GM21576 (cell line): ENCODE measurements around the gene PRXL2A.
A peak's percentile ranks its signal among the peaks of the same experiment; 100 is the strongest.
"Not testable (repeated sequence)": the region's sequence is repeated elsewhere in the genome, so short reads cannot be mapped to it uniquely, and the experiment has no call there.

Source experiments
- ATAC-seq: cut with Tn5 transposase; IDR thresholded peaks from one replicate; pipeline ENCODE4 v1.9.1; 2021; ENCODE audit warnings: mild to moderate bottlenecking, moderate library complexity; ENCODE audit not compliant: unreplicated experiment

PRXL2A gene, protein sequence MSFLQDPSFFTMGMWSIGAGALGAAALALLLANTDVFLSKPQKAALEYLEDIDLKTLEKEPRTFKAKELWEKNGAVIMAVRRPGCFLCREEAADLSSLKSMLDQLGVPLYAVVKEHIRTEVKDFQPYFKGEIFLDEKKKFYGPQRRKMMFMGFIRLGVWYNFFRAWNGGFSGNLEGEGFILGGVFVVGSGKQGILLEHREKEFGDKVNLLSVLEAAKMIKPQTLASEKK

GRCh38 chr10:80408242-80409101, at the start of gene PRXL2A:
PRXL2A (plus strand) TSS chr10:80408551; CDS start chr10:80420468, 11,917 bp downstream.
- peak; percentile 94 for ATAC-seq

DNA sequence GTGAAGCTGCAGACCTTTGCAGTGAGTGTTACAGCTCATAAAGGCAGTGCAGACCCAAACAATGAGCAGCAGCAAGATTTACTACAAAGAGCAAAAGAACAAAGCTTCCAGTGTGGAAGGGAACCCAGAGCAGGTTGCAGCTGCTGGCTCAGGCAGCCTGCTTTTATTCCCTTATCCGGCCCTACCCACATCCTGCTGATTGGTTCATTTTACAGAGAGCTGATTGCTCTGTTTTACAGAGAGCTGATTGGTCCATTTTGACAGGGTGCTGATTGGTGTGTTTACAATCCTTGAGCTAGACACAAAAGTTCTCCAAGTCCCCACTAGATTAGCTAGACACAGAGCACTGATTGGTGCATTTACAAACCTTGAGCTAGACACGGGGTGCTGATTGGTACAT, 49.4 kb upstream of the PRXL2A start:
- ATAC-seq = not testable (repeated sequence)

- ATAC-seq = no peak
These were observed 48.7 kb upstream of the PRXL2A start for GRCh38 chr10:80359644-80360043.

DNA sequence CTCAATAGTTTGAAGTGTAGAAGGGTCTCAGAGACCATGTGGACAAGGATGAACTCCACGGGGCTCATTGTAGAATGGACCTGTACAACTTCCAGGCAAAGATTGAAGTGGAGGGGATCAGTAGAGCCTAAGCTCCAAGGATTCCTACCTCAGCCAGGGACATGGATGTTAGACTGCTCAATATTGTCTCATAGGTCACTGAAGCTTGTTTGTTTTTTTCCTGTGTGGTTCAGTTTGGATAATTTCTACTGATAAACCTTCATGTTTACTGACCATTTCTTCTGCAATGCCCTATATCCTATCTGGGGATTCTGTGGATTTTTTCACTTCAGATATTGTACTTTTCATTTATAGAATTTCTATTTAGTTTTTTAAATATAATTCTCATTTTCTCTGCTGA, 42.8 kb upstream of the PRXL2A start:
- no peak for ATAC-seq

DNA sequence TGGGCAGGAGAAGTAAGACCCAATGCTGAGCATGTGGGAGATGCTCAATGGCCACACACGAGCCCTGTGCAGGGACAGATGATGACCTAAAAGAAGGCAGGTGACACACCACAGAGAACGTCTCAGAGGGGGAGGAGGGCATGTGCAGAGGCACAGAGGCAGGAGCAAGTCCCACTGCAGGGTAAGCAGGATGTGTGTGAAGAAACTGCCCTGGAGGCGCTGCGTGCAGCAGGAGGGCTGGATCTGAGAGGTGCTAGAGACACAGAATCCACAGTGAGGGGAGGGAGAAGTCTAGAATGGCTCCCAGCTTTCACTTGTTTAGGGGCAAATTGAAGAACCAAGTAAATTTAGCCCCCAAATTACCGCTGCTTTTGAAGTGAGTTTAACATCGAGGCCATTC, 36.9 kb upstream of the PRXL2A start:
- ATAC-seq = no peak

GRCh38 chr10:80372675-80373074, 35.7 kb upstream of the PRXL2A start:
- no peak for ATAC-seq

DNA sequence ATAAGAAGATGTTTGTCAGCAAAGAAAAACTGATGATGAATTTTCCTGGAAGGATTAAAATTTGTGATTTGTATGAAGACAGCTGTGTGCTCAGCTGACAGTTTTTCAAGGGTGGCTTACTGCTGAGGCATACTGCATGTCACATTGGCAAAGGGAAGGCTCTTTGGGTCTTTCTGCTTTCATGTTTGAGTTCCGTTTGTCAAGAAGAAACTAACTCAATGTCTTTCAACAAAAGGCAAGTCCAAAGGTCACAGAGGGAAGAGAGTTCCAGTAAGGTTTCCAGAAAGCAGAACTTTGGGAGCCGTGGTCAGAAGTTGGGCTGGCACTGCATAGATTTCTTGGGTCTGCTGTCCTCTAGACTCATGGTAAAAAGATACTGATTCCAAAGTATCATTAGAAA, 34.8 kb upstream of the PRXL2A start:
- no peak for ATAC-seq

DNA sequence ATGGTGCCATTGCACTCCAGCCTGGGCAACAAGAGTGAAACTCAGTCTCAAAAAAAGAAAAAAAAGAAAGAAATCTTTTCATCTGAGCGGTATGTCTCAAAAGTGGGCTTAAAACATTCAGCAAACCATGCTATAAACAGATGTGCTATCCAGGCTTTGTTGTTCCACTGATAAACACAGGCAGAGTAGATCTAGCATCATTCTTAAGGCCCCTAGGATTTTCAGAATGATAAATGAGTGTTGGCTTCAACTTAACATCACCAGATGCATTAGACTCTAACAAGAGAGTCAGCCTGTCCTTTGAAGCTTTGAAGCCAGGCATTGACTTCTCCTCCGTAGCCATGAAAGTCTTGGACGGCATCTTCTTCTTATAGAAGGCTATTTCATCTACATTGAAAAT, 28.6 kb upstream of the PRXL2A start:
- no peak for ATAC-seq

DNA sequence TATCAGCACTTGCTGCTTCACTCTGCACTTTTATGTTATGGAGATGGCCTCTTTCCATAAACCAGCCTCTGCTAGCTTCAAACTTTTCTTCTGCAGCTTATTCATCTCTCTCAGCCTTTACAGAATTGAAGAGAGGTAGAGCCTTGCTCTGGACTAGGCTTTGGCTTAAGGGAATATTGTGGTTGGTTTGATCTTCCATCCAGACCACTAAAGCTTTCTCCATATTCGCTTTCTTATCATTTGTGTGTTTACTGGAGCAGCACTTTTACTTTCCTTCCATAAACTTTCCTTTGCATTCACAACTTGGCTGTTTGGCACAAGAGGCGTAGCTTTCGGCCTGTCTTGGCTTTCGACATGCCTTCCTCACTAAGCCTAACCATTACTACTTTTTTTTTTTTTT, 28.2 kb upstream of the PRXL2A start:
- no peak for ATAC-seq

DNA sequence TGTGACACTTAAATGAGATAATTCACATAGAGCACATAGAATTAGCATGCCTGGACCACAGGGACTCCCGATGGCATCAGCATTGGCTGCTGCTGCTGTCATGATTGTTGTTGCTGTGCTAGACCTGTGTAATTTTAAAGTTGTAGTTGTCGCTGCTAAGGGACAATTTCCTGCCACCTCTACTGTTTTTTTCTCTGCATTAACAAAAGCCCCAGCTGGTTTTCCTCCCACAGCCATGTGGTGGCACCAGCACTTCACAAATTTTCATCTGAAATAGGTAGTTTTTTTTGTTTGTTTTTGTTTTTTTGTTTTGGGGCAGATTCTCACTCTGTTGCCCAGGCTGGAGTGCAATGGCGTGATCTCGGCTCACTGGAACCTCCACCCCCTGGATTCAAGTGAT, 25.4 kb upstream of the PRXL2A start:
- peak; percentile 62 for ATAC-seq

DNA sequence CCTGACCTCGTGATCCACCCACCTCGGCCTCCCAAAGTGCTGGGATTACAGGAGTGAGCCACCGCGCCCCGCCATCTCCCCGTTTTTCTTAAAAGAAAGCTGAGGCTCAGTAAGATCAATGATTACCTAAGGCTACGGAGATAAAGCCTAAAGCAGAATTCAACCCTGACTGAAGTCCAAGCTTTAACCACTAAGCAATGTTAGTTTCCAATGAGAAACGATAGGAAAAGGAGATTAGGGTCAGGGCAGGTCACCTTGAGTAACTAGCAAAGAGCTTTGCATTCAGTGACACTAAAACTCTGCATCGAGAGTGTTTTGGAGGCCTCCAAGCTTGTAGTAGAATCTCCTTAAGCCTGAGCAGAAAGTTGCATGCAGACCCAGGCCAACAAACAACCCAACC, 17.6 kb upstream of the PRXL2A start:
- ATAC-seq = no peak

- ATAC-seq = no peak
These were observed 16.1 kb upstream of the PRXL2A start for GRCh38 chr10:80392250-80392649.

GRCh38 chr10:80394358-80394916, 13.9 kb upstream of the PRXL2A start:
- ATAC-seq = no peak

GRCh38 chr10:80397014-80397413, 11.3 kb upstream of the PRXL2A start:
- ATAC-seq = no peak

DNA sequence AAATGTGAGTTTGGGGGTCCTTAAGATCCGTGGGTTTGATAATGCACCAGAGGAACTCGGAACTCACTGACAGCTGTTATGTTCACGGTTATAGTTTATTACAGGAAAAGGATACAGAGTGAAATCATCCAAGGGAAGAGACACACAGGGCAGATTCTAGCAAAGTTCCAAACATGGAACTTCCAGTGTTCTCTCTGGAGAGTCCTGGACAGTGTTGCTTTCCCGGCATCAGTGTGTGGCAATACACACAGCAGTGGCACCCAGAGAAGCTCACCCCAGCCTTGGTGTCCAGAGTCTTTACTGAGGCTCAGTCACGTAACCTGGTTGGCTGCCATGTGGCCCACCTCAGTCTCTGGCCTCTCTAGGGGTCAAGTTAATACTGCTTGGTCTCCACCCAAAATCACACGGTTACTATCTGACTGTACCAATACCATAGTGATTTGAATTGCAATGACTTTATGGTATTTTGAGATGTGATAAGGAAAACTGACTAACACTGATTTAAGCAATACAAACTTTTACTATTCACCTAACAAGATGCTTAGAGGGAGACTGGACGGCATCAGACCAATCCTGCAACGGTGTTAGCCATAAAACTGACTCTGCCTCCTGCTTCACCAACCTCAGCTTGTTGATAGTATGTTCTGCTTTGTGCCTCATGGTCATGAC, 8.1 kb upstream of the PRXL2A start:
- ATAC-seq = no peak

DNA sequence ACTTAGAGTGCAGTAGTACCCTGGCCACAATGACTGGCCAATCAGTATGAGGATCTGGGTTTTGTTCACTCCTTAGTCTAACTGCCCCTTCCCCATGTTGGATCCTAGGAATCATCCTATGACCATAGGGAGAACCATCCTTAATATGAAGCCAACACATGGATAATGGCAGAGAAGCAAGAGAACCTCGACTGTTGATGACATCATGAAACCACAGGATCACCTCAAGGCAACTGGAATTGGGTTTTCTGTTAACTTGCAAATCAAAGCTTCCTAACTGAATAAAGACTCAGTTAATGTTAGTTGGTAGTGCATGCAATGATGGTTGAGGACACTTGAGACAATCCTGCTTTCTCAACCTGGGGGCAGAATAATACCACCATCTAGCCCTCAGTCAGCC, 3.3 kb upstream of the PRXL2A start:
- ATAC-seq = no peak

DNA sequence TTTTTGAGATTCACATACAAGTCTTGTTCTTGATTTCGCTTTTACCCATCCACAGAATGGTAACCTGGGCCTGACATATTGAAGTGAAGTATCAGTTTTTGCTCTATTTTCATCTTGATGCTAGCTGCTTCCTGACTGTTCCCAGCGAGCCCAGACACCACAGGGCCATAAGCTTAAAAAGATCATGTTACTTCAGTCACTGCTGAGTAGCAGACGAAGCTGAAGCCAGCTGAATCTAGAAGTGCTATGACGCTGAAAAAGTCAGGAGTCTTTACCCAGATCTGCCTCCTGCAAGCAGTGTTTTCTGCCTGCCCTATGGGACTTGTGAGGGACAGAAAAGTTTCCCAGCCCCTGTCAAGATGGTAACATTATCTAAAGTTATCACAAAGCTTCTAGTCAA, 2.7 kb upstream of the PRXL2A start:
- ATAC-seq = no peak

GRCh38 chr10:80406204-80406603, 2.1 kb upstream of the PRXL2A start:
- no peak for ATAC-seq

DNA sequence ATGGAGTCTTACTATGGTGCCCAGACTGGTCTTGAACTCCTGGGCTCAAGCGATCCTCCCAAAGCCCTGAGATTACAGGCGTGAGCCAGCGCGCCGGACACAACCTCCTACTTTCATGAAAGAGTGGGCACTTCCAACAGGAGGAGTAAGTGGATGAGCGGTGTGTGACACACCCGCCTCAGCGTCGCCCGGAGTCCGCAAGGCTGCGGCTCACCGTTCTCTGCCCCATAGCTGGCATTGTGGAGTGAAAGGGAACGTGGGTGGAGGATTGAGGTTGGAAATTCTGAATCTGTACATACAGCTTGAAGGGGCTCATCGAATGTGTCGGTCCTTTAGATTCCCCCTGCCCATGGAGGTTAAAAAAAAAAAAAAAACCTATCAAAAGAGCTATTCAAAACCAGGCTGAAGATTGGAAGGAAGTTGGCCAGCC, 524 bp upstream of the PRXL2A start:
- ATAC-seq = peak; percentile 12

GRCh38 chr10:80409121-80409520, 770 bp downstream of the PRXL2A start:
- no peak for ATAC-seq

DNA sequence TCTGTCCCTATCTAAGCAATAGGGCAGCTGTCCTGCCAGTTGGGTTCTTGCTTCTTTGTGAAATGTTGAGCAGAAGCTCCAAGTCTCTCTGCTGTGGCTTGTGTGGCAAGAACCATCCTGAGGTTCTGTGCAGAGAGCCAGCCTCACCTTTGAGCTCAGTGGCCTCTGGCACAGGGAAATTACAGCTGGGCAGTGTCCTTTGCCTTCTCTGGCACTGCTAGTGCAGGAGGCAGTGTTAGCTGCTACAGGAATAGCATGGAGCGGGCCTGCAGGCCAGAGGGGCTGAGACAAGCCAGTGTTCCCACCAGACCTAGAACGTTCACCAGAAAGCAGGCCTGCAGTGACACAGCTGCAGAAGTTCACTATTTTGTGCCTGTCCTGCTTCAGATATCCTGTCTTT, 1.8 kb downstream of the PRXL2A start:
- ATAC-seq = no peak
